Parathyroid adenoma (tissue), 2 donors: ENCODE results near the gene INTS12.

Source experiments
- H2AFZ ChIP-seq: fragments of 300-600 bp; sonication (generic); one replicate; pipeline ENCODE4 v1.7.0; 2017; ENCODE audit warnings: antibody characterized with exemption, mild to moderate bottlenecking
- H3K27ac ChIP-seq: fragments of 300-600 bp; sonication (generic); one replicate; pipeline ENCODE4 v1.7.0; 2017
- H3K27me3 ChIP-seq: fragments of 300-600 bp; sonication (generic); one replicate; pipeline ENCODE4 v1.7.0; 2017; ENCODE audit warnings: low read length; ENCODE audit not compliant: control insufficient read depth, insufficient read depth
- H3K36me3 ChIP-seq: fragments of 300-600 bp; sonication (generic); one replicate; pipeline ENCODE4 v1.7.0; 2017; ENCODE audit warnings: low read length; ENCODE audit not compliant: control insufficient read depth, insufficient read depth
- H3K4me1 ChIP-seq: fragments of 300-600 bp; sonication (generic); one replicate; pipeline ENCODE4 v1.7.0; 2017; ENCODE audit warnings: control low read depth
- H3K4me2 ChIP-seq: fragments of 300-600 bp; sonication (generic); one replicate; pipeline ENCODE4 v1.7.0; 2017; ENCODE audit warnings: low read length
- H3K4me3 ChIP-seq: fragments of 300-600 bp; sonication (generic); one replicate; pipeline ENCODE4 v1.7.0; 2017; ENCODE audit warnings: low read depth, low read length
- H3K79me2 ChIP-seq: fragments of 300-600 bp; sonication (generic); one replicate; pipeline ENCODE4 v1.7.0; 2017; ENCODE audit warnings: control low read depth
- H3K9ac ChIP-seq: fragments of 300-600 bp; sonication (generic); one replicate; pipeline ENCODE4 v1.7.0; 2017; ENCODE audit warnings: mild to moderate bottlenecking
- H3K9me3 ChIP-seq: fragments of 300-600 bp; sonication (generic); one replicate; pipeline ENCODE4 v1.7.0; 2017; ENCODE audit warnings: low read length; ENCODE audit not compliant: control insufficient read depth
- CTCF ChIP-seq: fragments of 300-600 bp; sonication (generic); IDR thresholded peaks from one replicate; pipeline ENCODE4 v1.7.0; 2017; ENCODE audit warnings: antibody characterized with exemption, mild to moderate bottlenecking
- donor health status: primary hyperparathyroidism.

The INTS12 gene

GRCh38 chr4:105686571-105686970 is 21.9 kb downstream of the INTS12 start:
- Histone ChIP-seq H3K36me3 (no peaks in the 10 kb centered on the region), H3K4me1 (no peaks in the 10 kb centered on the region), H3K79me2 (no peaks in the 10 kb centered on the region)

GRCh38 chr4:105683038-105683437 is 25.5 kb downstream of the INTS12 start:
- Histone ChIP-seq H2AFZ (no peak overlapping the region), H3K79me2 (no peaks in the 10 kb centered on the region), H3K4me2 (peak overlapping the region; percentile 21), H3K36me3 (no peaks in the 10 kb centered on the region), H3K4me1 (no peaks in the 10 kb centered on the region), H3K4me3 (no peak overlapping the region), H3K27me3 (no peaks in the 10 kb centered on the region), H3K27ac (peak overlapping the region; percentile 29), H3K9me3 (no peaks in the 10 kb centered on the region), H3K9ac (no peak overlapping the region)
- TF ChIP-seq CTCF = no peak

More at GRCh38 chr4:105686571-105686970, 21.9 kb downstream of the INTS12 start:
- TF ChIP-seq CTCF = no peak
- Histone ChIP-seq H3K9me3 (no peaks in the 10 kb centered on the region), H3K27me3 (no peaks in the 10 kb centered on the region), H3K4me3 (no peak overlapping the region), H2AFZ (no peak overlapping the region), H3K4me2 (no peak overlapping the region), H3K9ac (no peak overlapping the region), H3K27ac (no peak overlapping the region)

GRCh38 chr4:105679186-105679585 is 29.3 kb downstream of the INTS12 start:
- no peak overlapping the region for H3K27ac ChIP-seq
- H3K9me3 ChIP-seq = no peaks in the 10 kb centered on the region
- H2AFZ ChIP-seq = peak overlapping the region; percentile 15
- no peaks in the 10 kb centered on the region for H3K36me3 ChIP-seq
- no peaks in the 10 kb centered on the region for H3K4me1 ChIP-seq
- H3K79me2 ChIP-seq = no peaks in the 10 kb centered on the region
- H3K9ac ChIP-seq = no peak overlapping the region
- no peak overlapping the region for H3K4me2 ChIP-seq
- no peak overlapping the region for H3K4me3 ChIP-seq
- H3K27me3 ChIP-seq = no peaks in the 10 kb centered on the region
- TF ChIP-seq CTCF = no peak

GRCh38 chr4:105677709-105678108 is 30.8 kb downstream of the INTS12 start:
- Histone ChIP-seq H3K79me2 (no peaks in the 10 kb centered on the region), H3K4me3 (no peak overlapping the region), H3K36me3 (no peaks in the 10 kb centered on the region), H3K27ac (no peak overlapping the region), H2AFZ (no peak overlapping the region), H3K9ac (no peak overlapping the region), H3K4me2 (no peak overlapping the region), H3K4me1 (no peaks in the 10 kb centered on the region), H3K27me3 (no peaks in the 10 kb centered on the region), H3K9me3 (no peaks in the 10 kb centered on the region)
- TF ChIP-seq CTCF = no peak

- H3K27ac ChIP-seq = no peak overlapping the region
- H3K9ac ChIP-seq = no peak overlapping the region
- no peaks in the 10 kb centered on the region for H3K36me3 ChIP-seq
- no peak for TF ChIP-seq CTCF
- no peak overlapping the region for H3K4me2 ChIP-seq
- H3K4me1 ChIP-seq = no peaks in the 10 kb centered on the region
- H2AFZ ChIP-seq = no peak overlapping the region
- H3K4me3 ChIP-seq = no peak overlapping the region
- H3K79me2 ChIP-seq = no peaks in the 10 kb centered on the region
- H3K9me3 ChIP-seq = no peaks in the 10 kb centered on the region
- H3K27me3 ChIP-seq = no peaks in the 10 kb centered on the region
Observed at GRCh38 chr4:105674011-105674410, 34.5 kb downstream of the INTS12 start.
